BLaER1 (cell line): ENCODE data around the gene CDC42SE1.

Experiments used
- H3K27ac ChIP-seq: shearing (Covaris generic); formaldehyde crosslinking; 2 replicates; pipeline ENCODE4 v1.8.1; 2022
- H3K27me3 ChIP-seq: shearing (Covaris generic); formaldehyde crosslinking; 2 replicates; pipeline ENCODE4 v1.8.1; 2022
- H3K36me3 ChIP-seq: shearing (Covaris generic); formaldehyde crosslinking; 2 replicates; pipeline ENCODE4 v1.8.1; 2022
- H3K4me1 ChIP-seq: shearing (Covaris generic); formaldehyde crosslinking; 2 replicates; pipeline ENCODE4 v1.8.1; 2022
- H3K4me2 ChIP-seq: shearing (Covaris generic); formaldehyde crosslinking; 2 replicates; pipeline ENCODE4 v1.8.1; 2022
- H3K4me3 ChIP-seq: shearing (Covaris generic); formaldehyde crosslinking; 2 replicates; pipeline ENCODE4 v1.8.1; 2022
- H3K9ac ChIP-seq: shearing (Covaris generic); formaldehyde crosslinking; 2 replicates; pipeline ENCODE4 v1.8.1; 2022
- H3K9me3 ChIP-seq: shearing (Covaris generic); formaldehyde crosslinking; 2 replicates; pipeline ENCODE4 v1.8.1; 2022
- H4K20me1 ChIP-seq: shearing (Covaris generic); formaldehyde crosslinking; 2 replicates; pipeline ENCODE4 v1.8.1; 2022
- Cebpa-rat ChIP-seq: shearing (Covaris generic); IDR thresholded peaks from 2 replicates; pipeline ENCODE4 v1.8.1; 2022

Gene CDC42SE1

GRCh38 chr1:151069103-151069486, 9.7 kb upstream of the CDC42SE1 start:
- peak overlapping the region; percentile 78 for H3K4me3 ChIP-seq
- peaks cover 61% of the 10 kb centered on the region for H3K4me1 ChIP-seq
- H3K27me3 ChIP-seq: no peaks in the 10 kb centered on the region
- peak overlapping the region; percentile 92; the same call in 1 of the 2 replicates for H3K9ac ChIP-seq
- peaks cover 5% of the 10 kb centered on the region; the same call in 1 of the 2 replicates for H4K20me1 ChIP-seq
- H3K27ac ChIP-seq: peak overlapping the region; percentile 96
- peaks cover 47% of the 10 kb centered on the region for H3K36me3 ChIP-seq
- TF ChIP-seq Cebpa-rat: no peak
- no peaks in the 10 kb centered on the region for H3K9me3 ChIP-seq
- H3K4me2 ChIP-seq: peak overlapping the region; percentile 89

GRCh38 chr1:151067185-151067584, 7.8 kb upstream of the CDC42SE1 start:
- Histone ChIP-seq H3K27me3 (no peaks in the 10 kb centered on the region), H3K4me1 (peaks cover 80% of the 10 kb centered on the region), H3K4me2 (no peak overlapping the region), H3K9me3 (no peaks in the 10 kb centered on the region; the same call in 1 of the 2 replicates), H3K4me3 (no peak overlapping the region), H3K36me3 (peaks cover 64% of the 10 kb centered on the region), H3K9ac (no peak overlapping the region), H3K27ac (no peak overlapping the region), H4K20me1 (peaks cover 6% of the 10 kb centered on the region; the same call in 1 of the 2 replicates)
- no peak for TF ChIP-seq Cebpa-rat

- Histone ChIP-seq H3K4me2 (peak overlapping the region; percentile 44; the same call in 1 of the 2 replicates), H3K9me3 (no peaks in the 10 kb centered on the region; the same call in 1 of the 2 replicates), H3K27me3 (no peaks in the 10 kb centered on the region), H3K36me3 (peaks cover 64% of the 10 kb centered on the region), H3K9ac (no peak overlapping the region), H4K20me1 (peaks cover 6% of the 10 kb centered on the region; the same call in 1 of the 2 replicates), H3K4me3 (no peak overlapping the region), H3K27ac (no peak overlapping the region), H3K4me1 (peaks cover 84% of the 10 kb centered on the region)
- TF ChIP-seq Cebpa-rat: no peak
These were observed 5.7 kb upstream of the CDC42SE1 start for GRCh38 chr1:151065089-151065645.

- no peak overlapping the region for H3K9ac ChIP-seq
- H3K27ac ChIP-seq: no peak overlapping the region
- no peak for TF ChIP-seq Cebpa-rat
- peaks cover 70% of the 10 kb centered on the region for H3K4me1 ChIP-seq
- peaks cover 19% of the 10 kb centered on the region for H4K20me1 ChIP-seq
- H3K9me3 ChIP-seq: no peaks in the 10 kb centered on the region; the same call in 1 of the 2 replicates
- H3K27me3 ChIP-seq: no peaks in the 10 kb centered on the region
- H3K4me3 ChIP-seq: peak overlapping the region; percentile 94; the same call in 1 of the 2 replicates
- H3K36me3 ChIP-seq: peaks cover 52% of the 10 kb centered on the region
- peak overlapping the region; percentile 95 for H3K4me2 ChIP-seq
These were observed 3.4 kb upstream of the CDC42SE1 start for GRCh38 chr1:151062741-151063371.

- H4K20me1 ChIP-seq: peaks cover 30% of the 10 kb centered on the region
- peak overlapping the region; percentile 94 for H3K4me3 ChIP-seq
- no peak for TF ChIP-seq Cebpa-rat
- H3K4me2 ChIP-seq: peak overlapping the region; percentile 95
- H3K4me1 ChIP-seq: peaks cover 72% of the 10 kb centered on the region
- no peaks in the 10 kb centered on the region for H3K27me3 ChIP-seq
- no peaks in the 10 kb centered on the region; the same call in 1 of the 2 replicates for H3K9me3 ChIP-seq
- peaks cover 53% of the 10 kb centered on the region for H3K36me3 ChIP-seq
- peak overlapping the region; percentile 90; the same call in 1 of the 2 replicates for H3K27ac ChIP-seq
- peak overlapping the region; percentile 93 for H3K9ac ChIP-seq
These were observed 2.3 kb upstream of the CDC42SE1 start for GRCh38 chr1:151061704-151062103.

- TF ChIP-seq Cebpa-rat: no peak
- Histone ChIP-seq H3K9ac (peak overlapping the region; percentile 93), H3K4me1 (peaks cover 73% of the 10 kb centered on the region), H3K27me3 (no peaks in the 10 kb centered on the region), H4K20me1 (peaks cover 39% of the 10 kb centered on the region), H3K36me3 (peaks cover 53% of the 10 kb centered on the region), H3K4me2 (peak overlapping the region; percentile 95), H3K9me3 (no peaks in the 10 kb centered on the region; the same call in 1 of the 2 replicates), H3K27ac (peak overlapping the region; percentile 90), H3K4me3 (peak overlapping the region; percentile 94)
These were observed 1.4 kb upstream of the CDC42SE1 start for GRCh38 chr1:151060657-151061421.

- Histone ChIP-seq H3K9me3 (no peaks in the 10 kb centered on the region; the same call in 1 of the 2 replicates), H3K4me3 (peak within 1 kb of the TSS; percentile 94), H3K36me3 (peaks cover 53% of the 10 kb centered on the region), H3K27ac (peak within 1 kb of the TSS; percentile 90), H3K27me3 (no peaks in the 10 kb centered on the region), H3K4me2 (peak within 1 kb of the TSS; percentile 95), H3K4me1 (peaks cover 77% of the 10 kb centered on the region), H3K9ac (peak within 1 kb of the TSS; percentile 93), H4K20me1 (peaks cover 46% of the 10 kb centered on the region)
- no peak for TF ChIP-seq Cebpa-rat
These were observed 710 bp upstream of the CDC42SE1 start, which contains the start of gene MLLT11 for GRCh38 chr1:151060007-151060656. MLLT11 (plus strand) TSS chr1:151060397; CDS start chr1:151067225, 6,828 bp downstream.

- Histone ChIP-seq H3K4me3 (peak overlapping the region; percentile 94), H3K27me3 (no peaks in the 10 kb centered on the region), H3K36me3 (peaks cover 56% of the 10 kb centered on the region), H3K4me1 (peaks cover 66% of the 10 kb centered on the region), H3K9me3 (no peaks in the 10 kb centered on the region; the same call in 1 of the 2 replicates), H3K27ac (peak overlapping the region; percentile 90), H3K4me2 (peak overlapping the region; percentile 95), H3K9ac (peak overlapping the region; percentile 93), H4K20me1 (peaks cover 54% of the 10 kb centered on the region)
- TF ChIP-seq Cebpa-rat: no peak
These were observed 730 bp downstream of the CDC42SE1 start for GRCh38 chr1:151058692-151059091.

- Histone ChIP-seq H3K36me3 (peaks cover 68% of the 10 kb centered on the region), H3K27me3 (no peaks in the 10 kb centered on the region), H3K9ac (peak overlapping the region; percentile 66)
These were observed 3.3 kb downstream of the CDC42SE1 start for GRCh38 chr1:151056149-151056548.

More at GRCh38 chr1:151056149-151056548, 3.3 kb downstream of the CDC42SE1 start:
- no peaks in the 10 kb centered on the region for H3K9me3 ChIP-seq
- peak overlapping the region; percentile 31; the same call in 1 of the 2 replicates for H3K4me3 ChIP-seq
- no peak for TF ChIP-seq Cebpa-rat
- no peak overlapping the region for H3K27ac ChIP-seq
- H3K4me2 ChIP-seq: peak overlapping the region; percentile 95
- peaks cover 41% of the 10 kb centered on the region for H3K4me1 ChIP-seq
- peaks cover 73% of the 10 kb centered on the region for H4K20me1 ChIP-seq
